CD4-positive, CD25-positive, alpha-beta regulatory T cell (primary cell): ENCODE data around the gene ZDHHC24. TPM values are rescaled to one million over a fixed set of nuclear protein-coding genes. Genes with fewer than 3 reads are reported as not detected.

Experiments used
- ATAC-seq, 2 donors: fragments of 150-1000 bp; cut with Tn5 transposase; one replicate each; pipeline ENCODE4 v1.10.0; 2021; ENCODE audit warnings: low read depth in 2 of 2, moderate number of reproducible peaks in 2 of 2, moderate library complexity in 1 of 2
- DNase-seq, 3 donors: peaks; one replicate each; pipeline versions ENCODE4 v3.0.0 to v3.0.0-alpha.2; 2012 to 2022; ENCODE audit warnings: mixed read lengths in 1 of 3
- H3K27ac ChIP-seq: one replicate; pipeline ENCODE4 v1.7.0; 2013; ENCODE audit warnings: mild to moderate bottlenecking, low read length; ENCODE audit not compliant: insufficient read depth, poor library complexity, severe bottlenecking
- H3K27me3 ChIP-seq: one replicate; pipeline ENCODE4 v1.7.0; 2013; ENCODE audit warnings: low read length; ENCODE audit not compliant: control insufficient read depth, insufficient read depth
- H3K36me3 ChIP-seq: one replicate; pipeline ENCODE4 v1.7.0; 2013; ENCODE audit warnings: mild to moderate bottlenecking, low read length, moderate library complexity; ENCODE audit not compliant: control insufficient read depth, insufficient read depth
- H3K4me1 ChIP-seq: 2 replicates; pipeline ENCODE4 v1.7.0; 2013; ENCODE audit warnings: mild to moderate bottlenecking, low read length; ENCODE audit not compliant: insufficient read depth, control insufficient read depth, poor library complexity, severe bottlenecking
- H3K4me3 ChIP-seq: one replicate; pipeline ENCODE4 v1.7.0; 2013; ENCODE audit warnings: low read depth, mild to moderate bottlenecking, low read length, moderate library complexity
- H3K9me3 ChIP-seq, 2 experiments: 1 replicate in 1 of 2; 2 replicates in 1 of 2; pipeline ENCODE4 v1.7.0; 2013; ENCODE audit warnings: low read length in 2 of 2, mild to moderate bottlenecking in 1 of 2, moderate library complexity in 1 of 2; ENCODE audit not compliant: control insufficient read depth in 2 of 2
- H3K27ac Mint-ChIP-seq, 3 donors: one replicate each; pipeline ENCODE4 v1.8.0; 2020 to 2022; ENCODE audit warnings: mild to moderate bottlenecking in 3 of 3, mixed read lengths in 3 of 3, moderate library complexity in 2 of 3
- H3K27me3 Mint-ChIP-seq: one replicate; pipeline ENCODE4 v1.8.0; 2022; ENCODE audit warnings: mild to moderate bottlenecking, mixed read lengths
- H3K36me3 Mint-ChIP-seq: one replicate; pipeline ENCODE4 v1.8.0; 2020; ENCODE audit warnings: mixed read lengths
- H3K4me1 Mint-ChIP-seq, 4 donors: one replicate each; pipeline ENCODE4 v1.8.0; 2020 to 2022; ENCODE audit warnings: mixed read lengths in 4 of 4, mild to moderate bottlenecking in 1 of 4
- H3K4me3 Mint-ChIP-seq, 4 donors: one replicate each; pipeline ENCODE4 v1.8.0; 2020 to 2022; ENCODE audit warnings: mild to moderate bottlenecking in 4 of 4, mixed read lengths in 4 of 4, moderate library complexity in 3 of 4
- H3K9me3 Mint-ChIP-seq, 7 donors: one replicate each; pipeline ENCODE4 v1.8.0; 2020 to 2022; ENCODE audit warnings: mixed read lengths in 7 of 7, mild to moderate bottlenecking in 3 of 7, moderate library complexity in 2 of 7
- polyA plus RNA-seq, 4 donors: library from polyadenylated mRNA; unstranded; fragments of 300-500 nt; fragmentation: Illumina TruSeq; gene quantifications; one replicate each; pipeline ENCODE4 v1.2.3, GENCODE V29; 2021
- total RNA-seq: library from RNA; stranded (reverse); gene quantifications from one replicate; pipeline ENCODE4 v1.2.3, GENCODE V29; 2022

Gene ZDHHC24
- total and polyA plus RNA-seq, 5 donors from 2014 or later, result 14.1 to 20.6 (median 15.3) TPM

DNA sequence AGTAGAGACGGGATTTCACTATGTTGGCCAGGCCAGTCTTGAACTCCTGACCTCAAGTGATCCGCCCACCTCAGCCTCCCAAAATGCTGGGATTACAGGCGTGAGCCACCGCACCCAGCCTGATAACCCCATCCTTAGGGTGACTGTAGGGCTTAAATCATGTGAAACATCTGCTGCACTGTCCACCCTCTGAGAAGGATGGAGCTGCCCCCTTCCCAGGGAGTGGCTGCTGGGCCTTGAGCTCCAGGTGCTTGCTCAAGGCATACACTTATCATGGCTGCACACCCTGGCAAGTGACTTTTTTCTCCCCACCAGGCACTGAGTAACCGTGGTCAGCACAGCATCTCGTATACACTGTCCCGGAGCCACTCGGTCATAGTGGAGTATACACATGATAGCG, 73.8 kb downstream of the ZDHHC24 start:
- DNase-seq (no peak), ATAC-seq (no peak)
- Histone ChIP-seq H3K4me3 (no peak overlapping the region), H3K27ac (no peak overlapping the region), H3K4me1 (peaks cover 11% of the 10 kb centered on the region), H3K36me3 (peaks cover 5% of the 10 kb centered on the region), H3K9me3 (no peaks in the 10 kb centered on the region), H3K27me3 (no peaks in the 10 kb centered on the region)
- H3K27ac Mint-ChIP-seq, result no peak overlapping the region
- H3K27me3 Mint-ChIP-seq, result peaks cover 4% of the 10 kb centered on the region
- no peaks in the 10 kb centered on the region for H3K9me3 Mint-ChIP-seq
- peaks cover 8% of the 10 kb centered on the region for H3K36me3 Mint-ChIP-seq
- no peak overlapping the region for H3K4me3 Mint-ChIP-seq
- peaks cover 0 to 16% (median 15%) of the 10 kb centered on the region in 4 donors for H3K4me1 Mint-ChIP-seq

DNA sequence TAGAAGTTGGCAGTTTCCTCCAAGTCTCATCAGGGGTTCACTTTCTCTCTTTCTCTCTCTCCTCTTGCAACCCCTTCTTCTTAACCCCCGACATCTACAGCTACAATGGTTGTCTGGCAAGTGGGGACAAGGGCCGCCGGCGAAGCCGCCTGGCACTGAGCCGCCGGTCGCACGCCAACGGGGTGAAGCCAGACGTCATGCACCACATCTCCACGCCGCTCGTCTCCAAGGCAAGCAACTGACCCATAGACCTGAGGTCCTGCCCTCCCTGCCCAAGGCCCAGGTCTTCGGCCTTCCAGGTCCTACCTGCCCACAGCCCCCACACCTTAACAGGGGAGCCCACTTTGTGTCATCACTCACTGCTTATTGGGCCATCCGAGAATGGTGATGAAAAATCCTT, 74.7 kb downstream of the ZDHHC24 start:
- H3K4me1 Mint-ChIP-seq, result peaks cover 0 to 18% (median 14%) of the 10 kb centered on the region in 4 donors

More for the DNA sequence above, 74.7 kb downstream of the ZDHHC24 start:
- ATAC-seq (no peak), DNase-seq (no peak)
- Histone ChIP-seq H3K27me3 (no peaks in the 10 kb centered on the region), H3K9me3 (no peaks in the 10 kb centered on the region), H3K4me3 (no peak overlapping the region), H3K36me3 (peaks cover 5% of the 10 kb centered on the region), H3K27ac (no peak overlapping the region), H3K4me1 (peaks cover 14% of the 10 kb centered on the region)
- Mint-ChIP-seq H3K36me3 (peaks cover 8% of the 10 kb centered on the region), H3K9me3 (no peaks in the 10 kb centered on the region), H3K27me3 (no peaks in the 10 kb centered on the region), H3K4me3 (peak overlapping the region in 1 of 4 donors; percentile 63), H3K27ac (peak overlapping the region in 1 of 3 donors; percentile 26)

Other genes with a start within 250 kb of the ZDHHC24 start
- gene CD248, start 229.0 kb downstream of the ZDHHC24 start, total RNA-seq, result 0.30 TPM
- gene CD248, start 229.0 kb downstream of the ZDHHC24 start, polyA plus RNA-seq, result under 1 TPM; 0.06 to 0.11 (median 0.10) TPM
- gene RIN1, start 209.6 kb downstream of the ZDHHC24 start, total RNA-seq, result 0.57 TPM
- gene RIN1, start 209.6 kb downstream of the ZDHHC24 start, polyA plus RNA-seq, result 1 to 10 TPM in 1 of 4 donors, under 1 TPM in 3; 0.33 to 1.0 (median 0.95) TPM
- 53.4 TPM for gene BRMS1, start 200.9 kb downstream of the ZDHHC24 start, total RNA-seq
- 10 to 100 TPM; 74.7 to 90.4 (median 82.5) TPM for gene BRMS1, start 200.9 kb downstream of the ZDHHC24 start, polyA plus RNA-seq
- 3.5 TPM for gene B4GAT1, start 198.4 kb downstream of the ZDHHC24 start, total RNA-seq
- 10 to 100 TPM in 3 of 4 donors, 1 to 10 TPM in 1; 8.4 to 15.1 (median 12.3) TPM for gene B4GAT1, start 198.4 kb downstream of the ZDHHC24 start, polyA plus RNA-seq
- 3.4 TPM for gene SLC29A2, start 174.3 kb downstream of the ZDHHC24 start, total RNA-seq
- gene SLC29A2, start 174.3 kb downstream of the ZDHHC24 start, polyA plus RNA-seq, result 1 to 10 TPM in 3 of 4 donors, under 1 TPM in 1; 0.83 to 2.3 (median 1.6) TPM
- not detected for gene NPAS4, start 125.0 kb downstream of the ZDHHC24 start, total RNA-seq
- gene NPAS4, start 125.0 kb downstream of the ZDHHC24 start, polyA plus RNA-seq, result not detected
- 22.7 TPM for gene MRPL11, start 107.2 kb downstream of the ZDHHC24 start, total RNA-seq
- gene MRPL11, start 107.2 kb downstream of the ZDHHC24 start, polyA plus RNA-seq, result 10 to 100 TPM; 80.4 to 96.9 (median 84.5) TPM
- gene PELI3, start 79.1 kb downstream of the ZDHHC24 start, total RNA-seq, result 9.6 TPM
- 1 to 10 TPM; 4.4 to 9.3 (median 5.7) TPM for gene PELI3, start 79.1 kb downstream of the ZDHHC24 start, polyA plus RNA-seq
- gene DPP3, start 65.6 kb downstream of the ZDHHC24 start, total RNA-seq, result 29.5 TPM
- gene DPP3, start 65.6 kb downstream of the ZDHHC24 start, polyA plus RNA-seq, result 10 to 100 TPM; 27.1 to 38.7 (median 32.8) TPM
- gene BBS1, start 35.4 kb downstream of the ZDHHC24 start, total RNA-seq, result 16.4 TPM
- gene BBS1, start 35.4 kb downstream of the ZDHHC24 start, polyA plus RNA-seq, result 1 to 10 TPM; 5.6 to 9.4 (median 7.0) TPM
- gene ACTN3, start 855 bp upstream of the ZDHHC24 start, total RNA-seq, result not detected
- not detected for gene ACTN3, start 855 bp upstream of the ZDHHC24 start, polyA plus RNA-seq
- gene CTSF, start 22.6 kb upstream of the ZDHHC24 start, total RNA-seq, result 6.9 TPM
- 10 to 100 TPM; 17.3 to 28.6 (median 17.9) TPM for gene CTSF, start 22.6 kb upstream of the ZDHHC24 start, polyA plus RNA-seq
- gene CCDC87, start 47.0 kb upstream of the ZDHHC24 start, total RNA-seq, result 0.35 TPM
- gene CCDC87, start 47.0 kb upstream of the ZDHHC24 start, polyA plus RNA-seq, result not detected
- gene CCS, start 47.1 kb upstream of the ZDHHC24 start, total RNA-seq, result 31.4 TPM
- gene CCS, start 47.1 kb upstream of the ZDHHC24 start, polyA plus RNA-seq, result 10 to 100 TPM; 31.0 to 37.8 (median 35.6) TPM
- gene RBM14, start 70.6 kb upstream of the ZDHHC24 start, total RNA-seq, result 233 TPM
- gene RBM14, start 70.6 kb upstream of the ZDHHC24 start, polyA plus RNA-seq, result 10 to 100 TPM; 56.7 to 76.9 (median 69.2) TPM
- gene RBM4, start 92.7 kb upstream of the ZDHHC24 start, total RNA-seq, result 201 TPM
- 100 to 1,000 TPM; 286 to 306 (median 295) TPM for gene RBM4, start 92.7 kb upstream of the ZDHHC24 start, polyA plus RNA-seq
- 10.0 TPM for gene RBM4B, start 131.8 kb upstream of the ZDHHC24 start, total RNA-seq
- 10 to 100 TPM; 12.6 to 17.6 (median 15.3) TPM for gene RBM4B, start 131.8 kb upstream of the ZDHHC24 start, polyA plus RNA-seq
- 0.52 TPM for gene SPTBN2, start 183.2 kb upstream of the ZDHHC24 start, total RNA-seq
- not detected for gene SPTBN2, start 183.2 kb upstream of the ZDHHC24 start, polyA plus RNA-seq